Activated T-cell treated with anti-CD3 and anti-CD28 coated beads, Interleukin-2, amount 50 U/mL, for 1 hour (primary cell): ENCODE data around the gene VMA21.
A peak's percentile ranks its signal among the peaks of the same experiment; 100 is the strongest.

Experiments
- DNase-seq: peaks from one replicate; pipeline ENCODE4 v3.0.0-alpha.2; 2020

The VMA21 gene

GRCh38 chrX:151396825-151397740, at the start of gene VMA21:
TSS of gene VMA21 (plus strand) at chrX:151397206. CDS start at chrX:151397309, 103 bp downstream.
- peak; percentile 80 for DNase-seq

GRCh38 chrX:151359341-151359740, 37.7 kb upstream of the VMA21 start:
- DNase-seq = no peak

DNA sequence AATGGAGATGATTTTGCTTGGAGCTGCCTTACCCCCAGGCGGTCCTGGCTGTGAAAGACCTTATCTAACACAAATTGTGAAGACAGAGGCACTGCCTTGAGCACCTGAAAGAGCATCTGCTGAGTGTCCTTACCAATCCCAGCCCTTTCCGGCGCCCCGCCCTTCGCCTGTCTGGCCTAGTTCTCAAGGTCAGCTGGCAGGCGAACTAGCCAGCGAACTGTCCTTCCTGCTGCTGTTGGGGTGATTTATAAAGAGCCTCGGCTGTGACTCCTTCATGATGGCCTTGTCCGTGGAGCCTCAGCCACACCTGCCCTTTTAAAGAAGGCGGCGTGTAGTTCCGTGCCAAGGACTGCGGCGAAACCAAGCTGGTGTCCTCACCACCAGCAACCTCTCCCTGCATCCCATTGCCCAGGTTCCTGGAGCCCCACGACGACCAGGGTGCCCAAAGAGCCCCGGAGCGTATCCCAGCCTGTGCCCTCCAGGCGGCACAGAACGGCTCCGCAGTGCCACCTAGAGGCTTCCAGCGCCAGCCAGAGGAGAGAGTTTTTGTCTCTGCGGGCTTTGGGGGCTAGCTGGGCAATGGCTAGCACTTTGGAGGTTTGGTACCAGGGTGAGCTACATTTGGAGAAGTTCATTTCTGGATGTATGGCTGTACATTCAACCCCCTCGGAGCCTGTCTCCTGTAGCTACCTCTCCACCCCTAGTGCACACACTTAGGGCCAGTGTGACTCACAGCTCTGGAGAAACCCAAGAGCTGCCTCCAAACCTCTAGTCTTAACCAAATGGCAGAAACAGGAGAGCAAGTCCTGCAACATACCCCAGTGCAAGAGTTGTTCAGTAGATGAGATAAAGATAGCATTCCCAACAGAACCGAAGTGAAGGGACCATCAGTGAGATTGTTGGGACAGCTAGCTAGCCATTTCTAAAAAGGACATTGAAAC, 36.8 kb upstream of the VMA21 start:
- DNase-seq = peak; percentile 49

GRCh38 chrX:151363316-151363715, 33.7 kb upstream of the VMA21 start:
- no peak for DNase-seq

- no peak for DNase-seq
These were observed 31.4 kb upstream of the VMA21 start for GRCh38 chrX:151365579-151365978.

- no peak for DNase-seq
These were observed 26.1 kb upstream of the VMA21 start for GRCh38 chrX:151370906-151371305.

GRCh38 chrX:151384807-151385206, 12.2 kb upstream of the VMA21 start:
- no peak for DNase-seq

GRCh38 chrX:151386838-151387459, 10.1 kb upstream of the VMA21 start:
- DNase-seq = no peak

- no peak for DNase-seq
These were observed 5.3 kb upstream of the VMA21 start for GRCh38 chrX:151391722-151392121.

DNA sequence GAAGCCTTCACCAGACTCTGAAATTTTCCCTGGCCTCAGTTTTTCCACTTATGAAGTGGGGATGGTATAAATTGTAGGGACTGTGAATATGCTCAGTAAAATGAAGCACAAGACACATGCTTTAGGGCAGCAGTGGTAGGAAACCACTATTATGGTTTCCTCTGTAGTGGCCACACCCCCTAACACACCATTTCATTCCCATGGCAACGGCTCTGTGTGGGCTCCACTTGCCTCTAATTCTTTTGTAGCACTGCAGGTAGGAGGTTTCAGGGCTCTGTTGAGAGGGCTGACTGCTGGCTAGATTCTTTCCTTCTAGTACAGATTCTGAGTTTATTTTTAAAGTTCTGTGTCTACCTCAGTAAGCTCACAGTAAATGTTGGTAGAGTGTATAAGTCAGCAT, 3.5 kb upstream of the VMA21 start:
- peak; percentile 38 for DNase-seq

- peak; percentile 36 for DNase-seq
These were observed 773 bp upstream of the VMA21 start for GRCh38 chrX:151396042-151396824.

DNA sequence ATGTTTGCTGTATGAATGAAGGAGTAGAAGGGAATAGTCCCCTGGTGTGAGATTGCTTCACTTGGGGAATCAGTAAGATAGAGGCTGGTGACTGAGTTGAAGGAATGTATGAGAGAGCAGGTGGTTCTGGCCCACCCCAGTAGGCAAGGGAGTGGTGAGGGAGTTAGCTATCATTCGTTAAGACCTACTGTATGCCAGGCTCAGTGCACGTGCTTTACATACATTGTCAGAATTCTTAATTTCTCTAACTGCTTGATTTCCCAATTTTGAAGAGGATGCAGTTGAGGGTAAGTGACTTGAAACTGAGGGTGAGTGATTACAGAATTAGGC, 700 bp downstream of the VMA21 start:
- DNase-seq = no peak

DNA sequence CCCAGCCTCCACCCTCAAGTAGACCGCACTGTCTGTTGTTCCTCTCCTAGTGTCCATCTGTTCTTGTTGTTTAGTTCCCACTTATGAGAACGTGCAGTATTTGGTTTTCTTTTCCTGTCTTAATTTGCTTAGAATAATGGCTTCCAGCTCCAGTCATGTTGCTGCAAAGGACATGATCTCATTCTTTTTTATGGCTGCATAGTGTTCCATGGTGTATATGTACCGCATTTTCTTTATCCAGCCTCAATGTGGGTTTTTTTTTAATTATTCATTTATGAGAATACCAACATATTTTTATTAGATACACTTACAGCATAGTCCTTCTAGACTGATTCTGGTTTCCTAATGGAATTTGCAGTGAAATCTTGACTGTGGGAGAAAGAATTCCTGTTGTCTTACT, 1.3 kb downstream of the VMA21 start:
- DNase-seq = no peak

GRCh38 chrX:151402719-151403390, 5.8 kb downstream of the VMA21 start:
- DNase-seq = no peak

DNA sequence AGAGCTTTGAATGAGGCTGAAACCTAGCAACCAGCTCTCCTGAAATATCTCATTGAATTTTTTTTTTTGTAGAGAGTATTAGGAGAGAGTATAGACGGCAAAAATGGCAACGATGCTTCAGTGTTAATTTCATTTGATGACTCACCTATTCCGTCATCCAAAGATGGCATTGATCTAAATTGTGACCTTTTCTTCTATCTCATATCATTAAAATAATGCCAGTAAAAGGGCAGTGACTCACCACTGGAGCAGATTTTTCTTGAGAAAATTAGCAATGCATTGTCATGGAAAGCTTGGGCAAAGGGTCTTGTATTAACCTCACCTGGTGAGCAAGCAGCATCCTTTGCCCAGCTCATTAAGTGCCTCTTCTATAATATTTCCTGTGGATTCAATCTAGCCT, 19.6 kb downstream of the VMA21 start:
- no peak for DNase-seq

- no peak for DNase-seq
These were observed 22.8 kb downstream of the VMA21 start for GRCh38 chrX:151419782-151420181.

- DNase-seq = no peak
These were observed 27.5 kb downstream of the VMA21 start for GRCh38 chrX:151424505-151424904.

- no peak for DNase-seq
These were observed 51.5 kb downstream of the VMA21 start for GRCh38 chrX:151448509-151448908.

DNA sequence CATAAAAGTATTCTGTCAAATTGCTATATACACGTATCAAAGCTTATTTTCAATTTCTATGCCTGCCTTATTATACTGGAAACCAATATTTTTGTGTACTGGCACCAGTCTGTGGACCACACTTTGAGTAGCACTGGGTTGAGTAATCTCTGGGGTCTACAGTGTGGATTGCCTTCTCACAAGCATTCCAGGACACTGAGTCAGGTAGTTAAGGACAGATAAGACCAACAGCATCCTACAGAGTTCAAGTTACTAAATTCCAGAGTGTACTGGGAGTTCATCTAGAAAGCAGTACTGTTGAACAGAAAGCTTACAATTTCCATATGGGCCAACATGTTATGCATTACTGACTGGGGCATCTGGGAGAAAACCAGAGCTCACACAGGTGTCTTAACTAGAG, 61.8 kb downstream of the VMA21 start:
- no peak for DNase-seq
